Liver (tissue), 3 donors: ENCODE data around the gene INSR.

Experiments used
- EGR1 ChIP-seq, 2 donors: IDR thresholded peaks; 2 replicates each; pipeline ENCODE4 v1.6.1; 2016 to 2018; ENCODE audit warnings: antibody characterized with exemption in 2 of 2, low read depth in 2 of 2
- GABPA ChIP-seq, 2 donors: IDR thresholded peaks in 1 of 2; conservative IDR thresholded peaks in 1 of 2; 2 replicates each; pipeline ENCODE4 v1.6.1; 2016; ENCODE audit warnings: antibody characterized with exemption in 2 of 2, mild to moderate bottlenecking in 1 of 2, moderate library complexity in 1 of 2
- RXRA ChIP-seq, 2 donors: IDR thresholded peaks; 2 replicates each; pipeline ENCODE4 v1.6.1; 2017 to 2018; ENCODE audit warnings: antibody characterized with exemption in 2 of 2, mild to moderate bottlenecking in 1 of 2
- SP1 ChIP-seq: IDR thresholded peaks from 2 replicates; pipeline ENCODE4 v1.6.1; 2018; ENCODE audit warnings: antibody characterized with exemption, mild to moderate bottlenecking
- TAF1 ChIP-seq: conservative IDR thresholded peaks from 2 replicates; pipeline ENCODE4 v1.6.1; 2016; ENCODE audit warnings: antibody characterized with exemption, mild to moderate bottlenecking
- YY1 ChIP-seq: IDR thresholded peaks from 2 replicates; pipeline ENCODE4 v1.6.1; 2016; ENCODE audit warnings: antibody characterized with exemption, mild to moderate bottlenecking
- TF ChIP-seq, protein P1 (sequence below): fragments of 150-350 bp; IDR thresholded peaks from 2 replicates; pipeline ENCODE4 v1.5.1; 2017; ENCODE audit warnings: improper control_type of control experiment, low read depth, low read length; ENCODE audit not compliant: missing input control
- TF ChIP-seq, protein P2 (sequence below): IDR thresholded peaks from 2 replicates; pipeline ENCODE4 v1.6.1; 2016; ENCODE audit warnings: antibody characterized with exemption
- TF ChIP-seq, protein P3 (sequence below): IDR thresholded peaks from 2 replicates; pipeline ENCODE4 v1.6.1; 2016; ENCODE audit warnings: antibody characterized with exemption
- donor health status: healthy.
- donor health status: healthy.

DNA sequence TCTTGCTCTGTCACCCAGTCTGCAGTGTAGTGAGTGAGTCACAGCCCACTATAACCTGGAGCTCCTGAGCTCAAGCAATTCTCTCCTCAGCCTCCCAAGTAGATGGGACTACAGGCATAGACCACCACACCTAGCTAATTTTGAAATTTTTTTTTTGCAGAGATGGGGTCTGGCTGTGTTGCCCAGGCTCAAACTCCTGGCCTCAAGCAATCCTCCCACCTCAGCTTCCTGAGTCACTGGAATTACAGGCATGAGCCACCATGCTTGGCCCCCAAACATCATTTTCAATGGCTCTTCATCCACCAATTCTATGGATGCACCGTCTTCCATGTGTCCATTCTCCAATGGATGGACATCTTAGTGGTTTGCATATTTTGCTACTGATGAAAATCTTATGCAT lies 155.8 kb downstream of the INSR start:
- TF ChIP-seq, protein P1, sequence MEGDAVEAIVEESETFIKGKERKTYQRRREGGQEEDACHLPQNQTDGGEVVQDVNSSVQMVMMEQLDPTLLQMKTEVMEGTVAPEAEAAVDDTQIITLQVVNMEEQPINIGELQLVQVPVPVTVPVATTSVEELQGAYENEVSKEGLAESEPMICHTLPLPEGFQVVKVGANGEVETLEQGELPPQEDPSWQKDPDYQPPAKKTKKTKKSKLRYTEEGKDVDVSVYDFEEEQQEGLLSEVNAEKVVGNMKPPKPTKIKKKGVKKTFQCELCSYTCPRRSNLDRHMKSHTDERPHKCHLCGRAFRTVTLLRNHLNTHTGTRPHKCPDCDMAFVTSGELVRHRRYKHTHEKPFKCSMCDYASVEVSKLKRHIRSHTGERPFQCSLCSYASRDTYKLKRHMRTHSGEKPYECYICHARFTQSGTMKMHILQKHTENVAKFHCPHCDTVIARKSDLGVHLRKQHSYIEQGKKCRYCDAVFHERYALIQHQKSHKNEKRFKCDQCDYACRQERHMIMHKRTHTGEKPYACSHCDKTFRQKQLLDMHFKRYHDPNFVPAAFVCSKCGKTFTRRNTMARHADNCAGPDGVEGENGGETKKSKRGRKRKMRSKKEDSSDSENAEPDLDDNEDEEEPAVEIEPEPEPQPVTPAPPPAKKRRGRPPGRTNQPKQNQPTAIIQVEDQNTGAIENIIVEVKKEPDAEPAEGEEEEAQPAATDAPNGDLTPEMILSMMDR = no peak
- no peak for TF ChIP-seq SP1
- TF ChIP-seq RXRA (IDR thresholded peaks at IDR 0.05) = no peak
- no peak for TF ChIP-seq TAF1
- TF ChIP-seq, protein P2, sequence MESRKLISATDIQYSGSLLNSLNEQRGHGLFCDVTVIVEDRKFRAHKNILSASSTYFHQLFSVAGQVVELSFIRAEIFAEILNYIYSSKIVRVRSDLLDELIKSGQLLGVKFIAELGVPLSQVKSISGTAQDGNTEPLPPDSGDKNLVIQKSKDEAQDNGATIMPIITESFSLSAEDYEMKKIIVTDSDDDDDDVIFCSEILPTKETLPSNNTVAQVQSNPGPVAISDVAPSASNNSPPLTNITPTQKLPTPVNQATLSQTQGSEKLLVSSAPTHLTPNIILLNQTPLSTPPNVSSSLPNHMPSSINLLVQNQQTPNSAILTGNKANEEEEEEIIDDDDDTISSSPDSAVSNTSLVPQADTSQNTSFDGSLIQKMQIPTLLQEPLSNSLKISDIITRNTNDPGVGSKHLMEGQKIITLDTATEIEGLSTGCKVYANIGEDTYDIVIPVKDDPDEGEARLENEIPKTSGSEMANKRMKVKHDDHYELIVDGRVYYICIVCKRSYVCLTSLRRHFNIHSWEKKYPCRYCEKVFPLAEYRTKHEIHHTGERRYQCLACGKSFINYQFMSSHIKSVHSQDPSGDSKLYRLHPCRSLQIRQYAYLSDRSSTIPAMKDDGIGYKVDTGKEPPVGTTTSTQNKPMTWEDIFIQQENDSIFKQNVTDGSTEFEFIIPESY = no peak
- TF ChIP-seq GABPA (IDR thresholded peaks at IDR 0.05 in 1 of 2, conservative IDR thresholded peaks at IDR 0.05 in 1 of 2) = no peak
- TF ChIP-seq EGR1 (IDR thresholded peaks at IDR 0.05; ENCODE audit: low read depth in 2 of 2) = no peak
- TF ChIP-seq, protein P3, sequence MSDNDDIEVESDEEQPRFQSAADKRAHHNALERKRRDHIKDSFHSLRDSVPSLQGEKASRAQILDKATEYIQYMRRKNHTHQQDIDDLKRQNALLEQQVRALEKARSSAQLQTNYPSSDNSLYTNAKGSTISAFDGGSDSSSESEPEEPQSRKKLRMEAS = no peak
- TF ChIP-seq YY1 = no peak
